Liver (tissue), 9 donors: ENCODE results near the gene PTPN6. TPM values are rescaled to one million over a fixed set of nuclear protein-coding genes. Genes with fewer than 3 reads are reported as not detected.

Source experiments
- DNase-seq: peaks from one replicate; pipeline ENCODE4 v3.0.0-alpha.2; 2017; ENCODE audit warnings: low spot score
- H3K27ac ChIP-seq, 2 donors: one replicate each; pipeline ENCODE4 v1.7.0; 2013; ENCODE audit warnings: inconsistent platforms in 2 of 2, low read length in 2 of 2, control low read depth in 1 of 2, low read depth in 1 of 2, mild to moderate bottlenecking in 1 of 2
- H3K27me3 ChIP-seq, 4 donors: one replicate each; pipeline versions ENCODE4 v1.6.1 to v1.7.0; 2013; ENCODE audit warnings: low read length in 3 of 4, inconsistent platforms in 1 of 4, mild to moderate bottlenecking in 1 of 4, moderate library complexity in 1 of 4; ENCODE audit not compliant: control insufficient read depth in 4 of 4, insufficient read depth in 4 of 4
- H3K36me3 ChIP-seq, 4 donors: one replicate each; pipeline versions ENCODE4 v1.6.1 to v1.7.0; 2013; ENCODE audit warnings: low read length in 3 of 4, mild to moderate bottlenecking in 3 of 4, low read depth in 1 of 4, moderate library complexity in 1 of 4; ENCODE audit not compliant: control insufficient read depth in 4 of 4, insufficient read depth in 3 of 4
- H3K4me1 ChIP-seq, 4 donors: one replicate each; pipeline versions ENCODE4 v1.6.1 to v1.7.0; 2013; ENCODE audit warnings: low read length in 3 of 4, mild to moderate bottlenecking in 3 of 4, moderate library complexity in 1 of 4; ENCODE audit not compliant: control insufficient read depth in 4 of 4, insufficient read depth in 4 of 4
- H3K4me3 ChIP-seq, 3 donors: one replicate each; pipeline versions ENCODE4 v1.6.1 to v1.7.0; 2013; ENCODE audit warnings: low read length in 3 of 3, control low read depth in 1 of 3, low read depth in 1 of 3, mild to moderate bottlenecking in 1 of 3
- H3K9ac ChIP-seq, 2 donors: one replicate each; pipeline ENCODE4 v1.7.0; 2013; ENCODE audit warnings: low read length in 2 of 2, mild to moderate bottlenecking in 2 of 2, moderate library complexity in 2 of 2, control low read depth in 1 of 2, low read depth in 1 of 2
- H3K9me3 ChIP-seq, 4 donors: one replicate each; pipeline versions ENCODE4 v1.6.1 to v1.7.0; 2013; ENCODE audit warnings: low read length in 3 of 4; ENCODE audit not compliant: control insufficient read depth in 4 of 4
- ATF3 ChIP-seq: IDR thresholded peaks from 2 replicates; pipeline ENCODE4 v1.6.1; 2016; ENCODE audit warnings: antibody characterized with exemption
- CTCF ChIP-seq: fragments of 150-350 bp; IDR thresholded peaks from 2 replicates; pipeline ENCODE4 v1.5.1; 2017; ENCODE audit warnings: improper control_type of control experiment, low read depth, low read length; ENCODE audit not compliant: missing input control
- FOXA1 ChIP-seq: IDR thresholded peaks from 2 replicates; pipeline ENCODE4 v1.6.1; 2016; ENCODE audit warnings: antibody characterized with exemption
- FOXA2 ChIP-seq: IDR thresholded peaks from 2 replicates; pipeline ENCODE4 v1.6.1; 2016; ENCODE audit warnings: antibody characterized with exemption
- HNF4A ChIP-seq, 2 donors: conservative IDR thresholded peaks; 2 replicates each; pipeline ENCODE4 v1.6.1; 2016; ENCODE audit warnings: antibody characterized with exemption in 2 of 2, mild to moderate bottlenecking in 2 of 2
- HNF4G ChIP-seq: IDR thresholded peaks from 2 replicates; pipeline ENCODE4 v1.6.1; 2016; ENCODE audit warnings: antibody characterized with exemption
- JUND ChIP-seq, 2 donors: IDR thresholded peaks; 2 replicates each; pipeline ENCODE4 v1.6.1; 2016; ENCODE audit warnings: antibody characterized with exemption in 2 of 2
- MAX ChIP-seq: IDR thresholded peaks from 2 replicates; pipeline ENCODE4 v1.6.1; 2016; ENCODE audit warnings: antibody characterized with exemption
- NR2F2 ChIP-seq: IDR thresholded peaks from 2 replicates; pipeline ENCODE4 v1.6.1; 2016; ENCODE audit warnings: antibody characterized with exemption
- RAD21 ChIP-seq, 2 donors: IDR thresholded peaks; 2 replicates each; pipeline ENCODE4 v1.6.1; 2016; ENCODE audit warnings: antibody characterized with exemption in 2 of 2, mild to moderate bottlenecking in 2 of 2
- REST ChIP-seq: IDR thresholded peaks from 2 replicates; pipeline ENCODE4 v1.6.1; 2016; ENCODE audit warnings: antibody characterized with exemption, mild to moderate bottlenecking
- RXRA ChIP-seq, 2 donors: IDR thresholded peaks; 2 replicates each; pipeline ENCODE4 v1.6.1; 2017 to 2018; ENCODE audit warnings: antibody characterized with exemption in 2 of 2, mild to moderate bottlenecking in 1 of 2
- SP1 ChIP-seq: IDR thresholded peaks from 2 replicates; pipeline ENCODE4 v1.6.1; 2018; ENCODE audit warnings: antibody characterized with exemption, mild to moderate bottlenecking
- TAF1 ChIP-seq: conservative IDR thresholded peaks from 2 replicates; pipeline ENCODE4 v1.6.1; 2016; ENCODE audit warnings: antibody characterized with exemption, mild to moderate bottlenecking
- YY1 ChIP-seq: IDR thresholded peaks from 2 replicates; pipeline ENCODE4 v1.6.1; 2016; ENCODE audit warnings: antibody characterized with exemption, mild to moderate bottlenecking
- WGBS: extraction: QIAGEN DNeasy Blood & Tissue Kit; methylation state at CpG from one replicate; pipeline ENCODE4 v1.1.7; 2013; 5-methylcytosine and 5-hydroxymethylcytosine counted together
- polyA plus RNA-seq, 2 donors: library from polyadenylated mRNA; stranded (reverse) in 1 of 2; unstranded in 1 of 2; fragments of 200-250 nt in 1 of 2; fragments of >200 nt in 1 of 2; fragmentation: Nextera tagmentation in 1 of 2; extraction: Ambion mirVana in 1 of 2; gene quantifications; one replicate each; pipeline versions ENCODE4 v1.2.1 to v1.2.3, GENCODE V29; 2013 to 2015
- total RNA-seq, 2 donors: library from RNA; depleted of rRNA; stranded (reverse); fragments of >200 nt; gene quantifications; one replicate each; pipeline ENCODE4 v1.2.3, GENCODE V29; 2014
- donor health status: healthy.
- donor health status: healthy.
- donor health status: healthy.
- donor health status: healthy.
- donor health status: healthy.

PTPN6 gene
- total and polyA plus RNA-seq, 4 donors = 15.2 to 41.0 (median 19.6) TPM

- TF ChIP-seq CTCF (no peak), SP1 (no peak), JUND (IDR thresholded peaks at IDR 0.05) (no peak), YY1 (no peak), TAF1 (no peak), NR2F2 (no peak), RAD21 (IDR thresholded peaks at IDR 0.05) (no peak)
Measured at GRCh38 chr12:6939191-6939540, 12.0 kb upstream of the PTPN6 start (continued).

GRCh38 chr12:6941267-6941666 lies 9.9 kb upstream of the PTPN6 start:
- Histone ChIP-seq H3K9me3 (no peaks in the 10 kb centered on the region), H3K36me3 (no peaks in the 10 kb centered on the region), H3K27ac (peak overlapping the region in 1 of 2 donors; percentile 35), H3K27me3 (no peaks in the 10 kb centered on the region), H3K9ac (no peak overlapping the region), H3K4me3 (no peak overlapping the region), H3K4me1 (peaks cover 19 to 59% (median 38%) of the 10 kb centered on the region in 4 donors)
- 56% methylated on average over 12 of the region's 12 CpGs for WGBS
- no peak for DNase-seq
- TF ChIP-seq HNF4A (conservative IDR thresholded peaks at IDR 0.05) = no peak
- no peak for TF ChIP-seq FOXA2
- no peak for TF ChIP-seq HNF4G
- no peak for TF ChIP-seq YY1
- no peak for TF ChIP-seq JUND (IDR thresholded peaks at IDR 0.05)
- TF ChIP-seq NR2F2 = no peak
- no peak for TF ChIP-seq ATF3
- no peak for TF ChIP-seq MAX
- TF ChIP-seq RXRA (IDR thresholded peaks at IDR 0.05) = no peak

- H3K4me1 ChIP-seq = peaks cover 19 to 63% (median 41%) of the 10 kb centered on the region in 4 donors
- H3K36me3 ChIP-seq = no peaks in the 10 kb centered on the region
- 74% methylated on average over 12 of the region's 12 CpGs for WGBS
- TF ChIP-seq FOXA1 (no peak), NR2F2 (no peak), JUND (IDR thresholded peaks at IDR 0.05) (no peak), FOXA2 (no peak), RXRA (IDR thresholded peaks at IDR 0.05) (no peak), TAF1 (no peak), REST (no peak), RAD21 (IDR thresholded peaks at IDR 0.05) (no peak)
- H3K27me3 ChIP-seq = no peaks in the 10 kb centered on the region
- no peak overlapping the region for H3K9ac ChIP-seq
- H3K9me3 ChIP-seq = no peaks in the 10 kb centered on the region
- no peak for DNase-seq
- H3K27ac ChIP-seq = peak overlapping the region in 1 of 2 donors; percentile 35
- no peak overlapping the region for H3K4me3 ChIP-seq
Measured at GRCh38 chr12:6941782-6942181, 9.4 kb upstream of the PTPN6 start.
